Prostate gland (tissue), 2 donors: Measurements from ENCODE around the gene ALDH4A1.
A peak's percentile ranks its signal among the peaks of the same experiment; 100 is the strongest.

Source experiments
- CTCF ChIP-seq, 4 experiments: fragments of 200-600 bp in 2 of 4; fragments of 450-650 bp in 2 of 4; sonication (generic) in 2 of 4; IDR thresholded peaks; 1 replicate in 3 of 4; 2 replicates in 1 of 4; pipeline ENCODE4 v1.5.1; 2016 to 2019; ENCODE audit warnings: antibody characterized with exemption in 4 of 4, mild to moderate bottlenecking in 2 of 4, moderate library complexity in 2 of 4
- POLR2A ChIP-seq: fragments of 450-650 bp; IDR thresholded peaks from one replicate; pipeline ENCODE4 v1.6.1; 2016; ENCODE audit warnings: antibody characterized with exemption, mild to moderate bottlenecking
- POLR2AphosphoS5 ChIP-seq: sonication (generic); formaldehyde crosslinking; IDR thresholded peaks from one replicate; pipeline ENCODE4 v1.6.1; 2017; ENCODE audit warnings: antibody characterized with exemption

- TF ChIP-seq CTCF (IDR thresholded peaks at IDR 0.05) (peak in 2 of 4 experiments; percentile 21 to 37), POLR2A (peak; percentile 59), POLR2AphosphoS5 (peak; percentile 91)
These were observed 20.0 kb upstream of the ALDH4A1 start for GRCh38 chr1:18922319-18922726.
